GM21723 (cell line): Measurements from ENCODE around the gene PTGES2.
A peak's percentile ranks its signal among the peaks of the same experiment; 100 is the strongest.
"Not testable (repeated sequence)": the region's sequence is repeated elsewhere in the genome, so short reads cannot be mapped to it uniquely, and the experiment has no call there.

Source experiments
- ATAC-seq: cut with Tn5 transposase; IDR thresholded peaks from one replicate; pipeline ENCODE4 v1.9.1; 2021; ENCODE audit warnings: mild to moderate bottlenecking, moderate library complexity; ENCODE audit not compliant: unreplicated experiment

The PTGES2 gene

DNA sequence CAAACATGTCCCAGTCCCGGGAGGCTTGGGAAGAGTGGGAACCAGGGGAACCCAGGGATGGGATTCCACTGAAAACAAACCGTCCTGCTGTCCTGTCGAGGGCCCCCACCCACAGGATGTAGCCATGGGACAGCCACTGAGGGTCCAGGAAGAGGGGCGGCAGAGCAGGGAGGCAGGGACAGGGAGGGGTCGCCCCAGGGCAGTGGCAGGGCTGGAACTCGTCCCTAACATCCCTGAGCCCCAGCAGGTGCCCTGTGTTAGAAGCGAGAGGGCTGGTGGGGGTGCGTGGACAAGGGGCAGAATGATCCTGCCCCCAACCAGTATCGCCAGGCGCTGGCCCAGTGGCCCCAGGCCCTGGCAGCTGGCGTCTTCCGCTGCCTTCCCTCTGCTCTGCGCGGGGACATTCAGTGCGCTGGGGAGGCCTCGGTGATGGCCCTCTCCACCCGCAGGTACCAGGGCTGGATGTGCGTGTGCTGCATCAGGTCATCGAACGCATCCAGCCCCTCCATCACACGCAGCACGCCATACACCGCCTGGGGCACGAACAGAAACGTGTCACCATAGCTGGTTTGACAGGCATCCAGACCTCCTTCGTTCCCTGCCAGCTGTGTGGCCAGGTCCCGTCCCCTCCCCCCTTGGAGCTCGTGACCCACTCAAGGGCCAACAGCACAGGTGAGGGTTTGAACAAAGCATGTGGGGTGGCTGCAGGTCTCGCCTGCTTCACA lies 6.6 kb downstream of the PTGES2 start:
- ATAC-seq: no peak

DNA sequence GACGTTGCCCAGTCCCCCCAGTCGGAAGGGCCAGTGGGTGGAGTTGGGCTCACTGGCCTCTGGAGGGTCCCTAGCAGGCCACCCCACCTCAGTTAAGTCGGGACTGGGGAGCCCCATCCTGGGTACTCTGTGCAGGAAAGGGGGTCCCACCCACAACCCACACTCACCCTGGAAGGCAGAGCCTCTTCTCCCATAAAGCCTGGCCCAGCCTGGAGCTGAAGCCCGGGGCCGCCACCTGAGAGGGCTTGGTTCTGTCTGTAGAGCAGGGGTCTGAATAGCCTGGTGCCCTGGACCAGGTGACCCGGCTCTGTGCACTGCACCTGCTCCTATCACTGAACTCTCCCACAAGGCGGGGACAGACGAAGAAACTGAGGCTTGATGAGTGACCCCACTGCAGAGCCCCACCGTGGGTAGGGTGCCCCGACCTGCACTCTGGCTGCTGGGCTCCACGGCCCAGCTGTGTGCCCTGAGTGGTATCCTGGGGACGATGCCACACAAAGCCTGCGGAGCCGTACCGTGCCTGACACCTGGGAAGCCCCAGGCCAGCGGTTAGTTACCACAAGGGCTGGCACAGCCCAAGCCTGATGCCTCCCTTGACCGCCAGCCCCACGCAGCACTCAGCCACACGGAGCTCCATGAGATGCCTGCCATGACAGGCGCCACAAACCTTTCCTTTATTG lies 7.3 kb downstream of the PTGES2 start:
- ATAC-seq: no peak

DNA sequence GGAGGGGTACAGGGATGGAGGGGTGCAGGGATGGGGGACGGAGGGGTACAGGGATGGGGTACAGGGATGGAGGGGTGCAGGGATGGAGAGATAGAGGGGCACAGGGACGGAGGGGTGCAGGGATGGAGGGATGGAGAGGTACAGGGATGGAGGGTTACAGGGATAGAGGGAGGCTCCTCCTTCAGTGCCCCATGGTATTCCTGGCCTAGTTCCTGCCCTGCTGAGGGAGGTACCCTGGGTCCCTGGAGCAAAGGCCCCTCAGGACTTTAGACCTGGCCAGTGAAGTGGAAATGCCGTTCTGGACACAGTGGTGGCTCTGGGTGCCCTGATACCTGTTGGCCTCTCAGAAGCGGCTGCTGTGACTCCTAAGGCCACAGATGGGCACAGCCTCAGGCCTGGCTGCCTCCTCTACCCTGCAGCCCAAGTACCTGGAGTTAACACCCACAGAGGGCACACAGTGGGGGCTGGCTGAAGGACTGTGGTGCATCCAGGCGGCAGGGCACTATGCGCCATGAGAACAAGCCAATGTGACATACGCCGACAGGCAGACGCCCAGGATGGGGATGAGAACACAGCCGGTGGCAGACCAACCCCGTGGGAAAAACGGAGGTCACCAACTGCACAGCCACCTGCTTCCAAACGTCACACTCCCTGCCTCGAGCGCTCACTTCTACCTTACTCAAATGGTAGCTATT lies 8.4 kb downstream of the PTGES2 start:
- ATAC-seq: no peak

DNA sequence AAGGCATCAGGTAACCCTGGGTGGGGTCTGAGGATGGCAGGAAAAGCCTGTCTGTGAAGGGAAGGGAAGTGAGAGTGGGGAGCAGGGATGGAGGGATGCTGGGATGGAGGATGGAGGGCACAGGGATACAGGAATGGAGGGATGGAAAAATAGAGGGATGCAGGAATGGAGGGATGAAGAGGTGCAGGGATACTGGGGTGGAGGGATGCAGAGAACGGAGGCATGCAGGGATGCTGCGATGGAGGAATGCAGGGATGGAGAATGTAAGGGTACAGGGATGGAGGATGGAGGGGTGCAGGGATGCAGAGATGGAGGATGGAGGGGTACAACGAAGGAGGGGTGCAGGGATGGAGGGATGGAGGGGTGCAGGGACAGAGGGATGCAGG lies 9.1 kb downstream of the PTGES2 start:
- no peak for ATAC-seq

DNA sequence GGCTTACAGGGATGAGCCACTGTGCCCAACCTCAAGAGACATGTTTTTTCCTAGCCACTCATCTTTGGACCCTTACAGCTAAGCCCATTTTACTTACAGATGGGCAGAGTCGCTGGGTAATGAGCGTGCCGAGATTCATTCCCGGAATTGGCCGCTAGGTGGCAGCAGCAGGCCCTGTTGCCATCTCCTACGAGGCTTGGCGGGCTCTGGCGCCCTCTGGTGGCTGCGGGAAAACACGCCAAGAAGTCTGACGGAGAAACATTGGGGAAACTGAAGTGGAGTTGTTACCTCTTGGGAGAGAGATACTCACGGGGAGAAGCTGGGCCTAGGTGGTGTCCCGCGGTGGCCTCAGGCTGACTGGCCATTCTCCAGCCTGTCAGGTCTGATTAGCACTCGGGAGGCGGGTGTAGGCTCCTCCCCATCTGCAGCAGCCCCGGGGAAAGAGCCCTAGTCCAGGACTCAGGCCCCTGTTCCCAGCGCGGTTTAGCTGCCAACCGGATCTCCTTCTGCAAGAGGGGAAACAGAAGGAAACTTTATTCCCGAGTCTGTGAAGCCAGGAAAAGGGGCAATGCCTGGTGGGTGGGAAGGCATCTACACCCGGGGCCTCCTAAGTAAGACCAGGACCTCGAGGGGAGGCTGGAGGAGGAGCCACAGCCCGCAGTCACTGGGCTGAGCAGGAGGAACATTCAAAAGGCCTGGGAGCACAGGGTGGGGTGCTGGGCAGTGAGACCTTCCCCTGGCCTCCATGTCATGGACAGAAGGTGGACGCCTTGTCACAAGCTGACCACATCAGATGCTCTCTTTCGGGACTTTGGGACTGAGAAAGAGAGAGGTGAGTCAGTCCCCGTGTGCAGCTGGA lies 9.7 kb downstream of the PTGES2 start:
- ATAC-seq: peak; percentile 64

DNA sequence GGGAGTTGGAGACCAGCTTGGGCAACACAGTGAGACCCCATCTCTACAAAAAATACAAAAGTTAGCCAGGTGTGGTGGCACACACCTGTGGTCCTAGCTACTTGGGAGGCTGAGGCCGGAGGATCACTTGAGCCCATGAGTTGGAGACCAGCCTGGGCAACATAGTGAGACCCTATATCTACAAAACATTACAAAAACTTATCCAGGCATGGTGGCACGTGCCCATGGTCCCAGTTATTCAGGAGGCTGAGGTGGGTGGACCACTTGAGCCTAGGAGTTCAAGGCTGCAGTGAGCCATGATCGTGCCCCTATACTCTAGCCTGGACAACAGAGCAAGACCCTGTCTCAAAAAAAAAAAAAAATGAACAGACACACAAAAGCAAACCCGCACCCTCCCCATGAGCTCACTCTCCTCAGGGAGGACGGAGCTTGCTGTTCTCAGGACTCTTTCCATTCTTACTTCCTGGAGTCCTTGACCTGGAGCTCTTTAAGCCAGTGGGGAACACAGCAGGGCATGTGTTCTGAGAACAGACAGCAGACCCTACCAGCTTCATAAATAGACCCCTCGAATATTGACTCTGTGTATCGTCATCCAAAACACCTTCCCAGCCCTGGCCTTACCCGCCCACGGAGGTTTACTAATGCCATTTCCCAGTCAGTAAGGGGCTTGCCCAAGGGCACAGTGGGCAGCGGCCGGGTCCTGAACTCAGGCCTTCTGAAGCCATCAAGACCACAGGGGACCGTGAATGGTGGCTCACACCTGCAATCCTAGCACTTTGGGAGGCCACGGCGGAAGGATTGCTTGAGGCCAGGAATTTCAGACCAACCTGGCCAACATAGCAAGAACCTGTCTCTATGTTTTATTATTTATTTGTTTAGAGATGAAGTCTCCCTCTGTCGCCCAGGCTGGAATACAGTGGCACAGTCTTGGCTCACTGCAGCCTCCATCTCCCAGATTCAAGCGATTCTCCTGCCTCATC lies 11.1 kb downstream of the PTGES2 start:
- ATAC-seq: no peak

DNA sequence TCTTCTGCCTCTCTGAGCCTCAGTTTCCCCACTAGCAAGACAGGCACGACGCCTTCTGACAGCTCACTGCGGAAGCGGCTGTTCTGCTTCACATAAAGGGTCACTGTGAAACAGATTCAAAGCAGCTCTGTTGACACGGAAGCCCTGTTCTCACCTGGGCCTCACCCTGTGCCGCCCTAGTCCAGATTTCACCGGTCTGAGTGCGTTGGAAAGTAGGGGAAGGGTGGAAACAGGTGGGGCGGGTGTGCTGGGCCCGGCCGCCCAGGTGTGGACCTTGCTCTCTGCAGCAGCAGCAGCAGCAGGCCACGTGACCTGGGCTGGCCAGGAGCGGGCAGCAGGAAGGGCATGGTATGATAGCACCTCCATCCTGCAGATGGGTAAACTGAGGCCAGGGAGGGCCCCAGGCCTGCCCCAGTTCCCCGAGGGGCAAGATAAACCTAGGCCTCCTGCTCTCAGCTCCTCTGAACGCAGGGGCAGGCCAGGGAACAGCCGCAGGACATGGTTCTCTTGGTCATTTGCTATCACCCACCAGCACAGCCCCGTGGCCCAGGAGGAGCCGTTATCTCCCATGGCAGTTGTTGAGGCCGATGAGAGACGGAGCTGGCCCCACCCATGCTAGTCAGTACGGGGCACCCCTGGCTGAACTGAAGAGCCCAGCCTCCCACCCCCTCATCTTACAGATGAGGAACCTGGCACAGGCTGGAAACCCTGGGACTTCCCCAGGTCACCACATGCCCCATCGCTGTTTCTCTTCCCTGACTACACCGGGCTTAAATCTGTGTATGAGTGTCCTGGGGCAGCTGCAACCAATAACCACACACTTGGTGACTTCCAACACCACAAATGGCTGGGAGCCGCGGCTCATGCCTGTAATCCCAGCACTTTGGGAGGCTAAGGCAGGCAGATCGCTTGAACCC lies 12.1 kb downstream of the PTGES2 start:
- no peak for ATAC-seq

DNA sequence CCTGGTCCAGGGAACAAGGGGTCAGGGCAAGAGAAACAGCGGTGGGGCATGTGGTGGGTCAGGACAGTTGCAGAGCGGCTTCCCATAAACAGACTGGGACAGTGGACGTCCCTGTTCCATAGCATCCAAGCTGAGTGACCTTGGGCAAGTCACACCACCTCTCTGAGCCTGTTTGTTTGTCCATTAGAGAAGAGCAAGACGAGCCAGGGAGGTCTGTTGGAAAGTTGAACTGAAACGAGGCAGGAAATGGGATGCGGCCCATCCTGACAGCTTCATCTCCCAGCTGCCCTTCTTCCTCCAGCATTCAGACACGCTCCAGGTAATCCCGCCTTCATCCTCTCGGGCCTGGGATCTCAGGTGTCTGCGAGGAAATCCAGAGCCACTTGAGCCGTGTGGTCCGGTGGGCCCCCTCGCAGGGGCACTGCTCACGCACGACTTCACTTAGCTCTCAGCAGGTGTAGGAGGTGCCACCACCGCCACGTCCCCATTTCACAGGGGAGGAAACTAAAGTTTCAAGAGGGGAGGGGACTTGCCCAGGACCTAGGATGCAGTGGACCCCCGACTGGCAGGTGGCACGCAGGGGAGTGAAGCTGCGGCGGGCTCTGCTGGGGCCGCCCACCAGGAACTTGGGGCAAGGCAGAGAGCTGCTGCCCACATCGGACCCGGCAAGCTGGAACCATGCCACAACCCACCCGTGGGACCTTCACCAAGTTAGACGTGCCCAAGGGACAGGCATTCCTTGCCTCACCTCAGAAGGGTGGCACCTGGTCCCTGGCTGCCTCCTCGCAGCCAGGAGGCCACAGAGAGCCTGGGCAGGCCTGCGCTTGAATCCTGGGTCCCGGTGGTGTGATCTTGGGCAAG lies 13.0 kb downstream of the PTGES2 start:
- no peak for ATAC-seq

DNA sequence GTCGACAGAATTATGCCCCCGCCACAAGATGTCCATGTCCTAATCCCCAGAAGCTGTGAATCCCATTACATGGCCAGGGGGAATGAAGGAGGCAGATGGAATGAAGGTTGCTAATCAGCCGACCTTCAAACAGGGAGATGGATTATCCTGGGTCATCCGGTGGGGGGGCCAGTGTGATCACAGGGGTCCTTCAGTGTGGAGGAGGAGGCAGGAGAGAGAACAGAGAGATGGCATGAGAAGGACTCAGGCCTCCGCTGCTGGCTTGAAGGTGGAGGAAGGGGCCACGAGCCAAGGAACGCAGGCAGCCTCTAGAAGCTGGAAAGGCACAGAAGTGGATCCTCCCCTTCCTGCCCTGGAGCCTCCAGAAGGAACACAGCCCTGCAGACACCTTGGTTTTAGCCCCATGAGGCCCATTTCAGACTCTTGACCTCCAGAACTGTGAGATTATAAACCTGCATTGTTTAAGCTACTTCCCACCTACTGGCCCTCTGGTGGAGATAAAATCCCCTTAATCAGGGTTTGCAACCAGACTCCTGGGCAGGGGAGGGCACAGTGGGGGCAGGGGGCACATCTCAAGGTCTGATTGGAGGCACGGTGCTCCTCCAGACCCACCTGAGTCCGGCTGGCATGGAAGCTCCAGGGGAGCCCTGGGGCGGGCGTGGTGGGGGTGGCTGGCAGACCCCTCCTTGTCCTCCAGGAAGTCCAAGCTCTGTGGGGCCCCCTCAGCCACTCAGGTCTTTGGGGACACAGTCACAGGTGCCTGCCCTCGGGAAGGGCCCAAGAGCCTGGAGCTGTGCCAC lies 13.8 kb downstream of the PTGES2 start:
- no peak for ATAC-seq

DNA sequence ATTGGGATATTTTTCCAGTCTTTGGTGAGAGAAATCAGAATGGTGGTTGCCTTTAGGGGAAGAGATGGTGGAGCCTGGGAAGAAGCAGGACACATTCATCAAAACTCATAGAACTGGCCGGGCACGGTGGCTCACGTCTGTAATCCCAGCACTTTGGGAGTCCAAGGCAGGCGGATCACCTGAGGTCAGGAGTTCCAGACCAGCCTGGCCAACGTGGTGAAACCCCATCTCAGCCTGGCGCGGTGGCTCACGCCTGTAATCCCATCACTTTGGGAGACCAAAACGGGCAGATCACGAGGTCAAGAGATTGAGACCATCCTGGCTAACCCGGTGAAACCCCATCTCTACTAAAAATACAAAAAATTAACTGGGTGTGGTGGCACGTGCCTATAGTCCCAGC lies 15.8 kb downstream of the PTGES2 start:
- not testable (repeated sequence) for ATAC-seq

DNA sequence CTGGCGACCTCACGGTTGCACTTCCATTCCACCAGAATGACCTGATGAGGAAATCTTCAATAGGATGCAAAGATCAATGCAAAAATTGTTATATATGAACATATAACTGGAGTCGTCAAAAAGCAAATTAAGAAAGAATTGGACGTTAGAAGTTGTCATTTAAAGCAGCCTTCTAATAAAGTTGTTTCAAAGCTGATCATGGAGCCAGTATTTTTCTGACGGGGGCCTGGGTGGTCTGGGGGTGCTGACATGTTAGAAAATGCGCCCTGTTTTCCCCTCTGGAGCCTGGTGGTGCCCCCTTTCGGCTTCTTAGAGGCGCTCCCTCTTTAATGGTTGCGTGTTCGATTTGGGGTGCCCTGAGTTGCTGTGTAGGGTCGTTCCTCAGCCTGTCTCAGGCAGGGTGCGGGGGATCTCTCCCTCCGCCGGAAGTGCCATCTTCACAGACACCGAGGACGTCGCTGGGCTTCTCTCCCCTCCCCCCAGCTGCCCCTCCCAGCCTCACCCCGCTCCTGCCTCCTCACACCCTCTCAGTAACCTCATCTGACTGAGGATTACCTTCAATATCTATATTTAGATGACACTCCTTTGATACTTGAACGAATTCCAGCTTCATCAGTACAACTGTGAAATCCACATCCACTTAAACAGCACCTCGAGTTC lies 18.3 kb downstream of the PTGES2 start:
- ATAC-seq: no peak

DNA sequence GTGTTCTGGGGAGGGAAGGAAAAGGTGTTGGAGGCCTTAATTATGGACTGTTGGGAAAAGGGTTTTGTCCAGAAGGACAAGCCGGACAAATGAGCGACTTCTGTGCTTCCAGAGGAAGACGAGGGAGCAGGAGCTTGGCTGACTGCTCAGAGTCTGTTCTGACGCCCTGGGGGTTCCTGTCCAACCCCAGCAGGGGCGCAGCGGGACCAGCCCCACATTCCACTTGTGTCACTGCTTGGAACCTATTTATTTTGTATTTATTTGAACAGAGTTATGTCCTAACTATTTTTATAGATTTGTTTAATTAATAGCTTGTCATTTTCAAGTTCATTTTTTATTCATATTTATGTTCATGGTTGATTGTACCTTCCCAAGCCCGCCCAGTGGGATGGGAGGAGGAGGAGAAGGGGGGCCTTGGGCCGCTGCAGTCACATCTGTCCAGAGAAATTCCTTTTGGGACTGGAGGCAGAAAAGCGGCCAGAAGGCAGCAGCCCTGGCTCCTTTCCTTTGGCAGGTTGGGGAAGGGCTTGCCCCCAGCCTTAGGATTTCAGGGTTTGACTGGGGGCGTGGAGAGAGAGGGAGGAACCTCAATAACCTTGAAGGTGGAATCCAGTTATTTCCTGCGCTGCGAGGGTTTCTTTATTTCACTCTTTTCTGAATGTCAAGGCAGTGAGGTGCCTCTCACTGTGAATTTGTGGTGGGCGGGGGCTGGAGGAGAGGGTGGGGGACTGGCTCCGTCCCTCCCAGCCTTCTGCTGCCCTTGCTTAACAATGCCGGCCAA lies 19.1 kb downstream of the PTGES2 start:
- no peak for ATAC-seq

DNA sequence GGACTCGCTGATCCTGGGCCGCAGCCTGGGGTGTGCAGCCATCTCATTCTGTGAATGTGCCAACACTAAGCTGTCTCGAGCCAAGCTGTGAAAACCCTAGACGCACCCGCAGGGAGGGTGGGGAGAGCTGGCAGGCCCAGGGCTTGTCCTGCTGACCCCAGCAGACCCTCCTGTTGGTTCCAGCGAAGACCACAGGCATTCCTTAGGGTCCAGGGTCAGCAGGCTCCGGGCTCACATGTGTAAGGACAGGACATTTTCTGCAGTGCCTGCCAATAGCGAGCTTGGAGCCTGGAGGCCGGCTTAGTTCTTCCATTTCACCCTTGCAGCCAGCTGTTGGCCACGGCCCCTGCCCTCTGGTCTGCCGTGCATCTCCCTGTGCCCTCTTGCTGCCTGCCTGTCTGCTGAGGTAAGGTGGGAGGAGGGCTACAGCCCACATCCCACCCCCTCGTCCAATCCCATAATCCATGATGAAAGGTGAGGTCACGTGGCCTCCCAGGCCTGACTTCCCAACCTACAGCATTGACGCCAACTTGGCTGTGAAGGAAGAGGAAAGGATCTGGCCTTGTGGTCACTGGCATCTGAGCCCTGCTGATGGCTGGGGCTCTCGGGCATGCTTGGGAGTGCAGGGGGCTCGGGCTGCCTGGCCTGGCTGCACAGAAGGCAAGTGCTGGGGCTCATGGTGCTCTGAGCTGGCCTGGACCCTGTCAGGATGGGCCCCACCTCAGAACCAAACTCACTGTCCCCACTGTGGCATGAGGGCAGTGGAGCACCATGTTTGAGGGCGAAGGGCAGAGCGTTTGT lies 19.9 kb downstream of the PTGES2 start:
- no peak for ATAC-seq

DNA sequence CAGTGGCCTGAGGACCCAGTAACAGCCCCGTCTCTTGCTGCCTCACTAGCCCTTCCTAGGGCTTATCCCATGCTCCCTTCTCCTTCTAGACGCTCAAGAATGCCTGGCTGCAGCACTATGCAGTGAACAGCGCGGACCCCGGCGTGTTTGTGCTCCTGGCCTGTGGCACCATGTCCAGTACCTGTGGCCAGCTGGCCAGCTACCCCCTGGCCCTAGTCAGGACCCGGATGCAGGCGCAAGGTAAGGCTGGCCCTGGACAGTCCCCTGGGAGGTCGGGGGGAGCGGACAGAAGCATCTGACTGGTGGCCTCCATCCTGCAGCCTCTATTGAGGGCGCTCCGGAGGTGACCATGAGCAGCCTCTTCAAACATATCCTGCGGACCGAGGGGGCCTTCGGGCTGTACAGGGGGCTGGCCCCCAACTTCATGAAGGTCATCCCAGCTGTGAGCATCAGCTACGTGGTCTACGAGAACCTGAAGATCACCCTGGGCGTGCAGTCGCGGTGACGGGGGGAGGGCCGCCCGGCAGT lies 20.5 kb downstream of the PTGES2 start:
- no peak for ATAC-seq
